ENCODE measurements around the gene ARF5.

GRCh38 chr7:127616724-127617123 lies 28.5 kb downstream of the ARF5 start:
- no peak for TF ChIP-seq CTCF (IDR thresholded peaks at IDR 0.05; ENCODE audit: low read length)
- no peak for TF ChIP-seq EZH2 (optimal IDR thresholded peaks at IDR 0.05; ENCODE audit: low read depth, low read length)
